Chondrocyte (in vitro differentiated cells): ENCODE results near the gene ADARB1. TPM values are rescaled to one million over a fixed set of nuclear protein-coding genes. Genes with fewer than 3 reads are reported as not detected.

Source experiments
- DNase-seq: peaks from one replicate; pipeline ENCODE4 v3.0.0; 2021; ENCODE audit warnings: mixed read lengths, low spot score
- H3K27ac Mint-ChIP-seq: one replicate; pipeline ENCODE4 v1.8.0; 2021; ENCODE audit warnings: mild to moderate bottlenecking, moderate library complexity, mixed read lengths; ENCODE audit not compliant: unreplicated experiment
- H3K27me3 Mint-ChIP-seq: 2 replicates; pipeline ENCODE4 v1.8.0; 2021; ENCODE audit warnings: low read depth, mixed read lengths
- H3K36me3 Mint-ChIP-seq: 2 replicates; pipeline ENCODE4 v1.8.0; 2021; ENCODE audit warnings: low read depth, mixed read lengths
- H3K4me1 Mint-ChIP-seq: 2 replicates; pipeline ENCODE4 v1.8.0; 2021; ENCODE audit warnings: low read depth, mild to moderate bottlenecking, mixed read lengths
- H3K4me3 Mint-ChIP-seq: one replicate; pipeline ENCODE4 v1.8.0; 2021; ENCODE audit warnings: mild to moderate bottlenecking, moderate library complexity, mixed read lengths; ENCODE audit not compliant: unreplicated experiment
- H3K9me3 Mint-ChIP-seq: 2 replicates; pipeline ENCODE4 v1.8.0; 2021; ENCODE audit warnings: low read depth, mixed read lengths
- CTCF ChIP-seq: fragments of 200-600 bp; sonication (generic); IDR thresholded peaks from 2 replicates; pipeline ENCODE4 v1.5.0; 2021; ENCODE audit warnings: antibody characterized with exemption, mild to moderate bottlenecking, moderate library complexity
- total RNA-seq: library from RNA; stranded (reverse); gene quantifications from 3 replicates; pipeline ENCODE4 v1.2.1, GENCODE V29; 2021

ADARB1 gene
- total RNA-seq, 1 donor from 2014 or later, result 92.8 TPM

GRCh38 chr21:45158491-45159423, 84.4 kb downstream of the ADARB1 start:
- no peak for TF ChIP-seq CTCF
- Mint-ChIP-seq H3K27ac (no peak overlapping the region), H3K36me3 (peaks cover 7% of the 10 kb centered on the region), H3K4me1 (peaks cover 25% of the 10 kb centered on the region), H3K27me3 (no peaks in the 10 kb centered on the region), H3K9me3 (no peaks in the 10 kb centered on the region), H3K4me3 (no peak overlapping the region)
- no peak for DNase-seq

- H3K36me3 Mint-ChIP-seq, result peaks cover 7% of the 10 kb centered on the region
- H3K27me3 Mint-ChIP-seq, result no peaks in the 10 kb centered on the region
- H3K27ac Mint-ChIP-seq, result no peak overlapping the region
- no peak for DNase-seq
- no peak for TF ChIP-seq CTCF
- no peak overlapping the region for H3K4me3 Mint-ChIP-seq
- H3K4me1 Mint-ChIP-seq, result peaks cover 18% of the 10 kb centered on the region
- no peaks in the 10 kb centered on the region for H3K9me3 Mint-ChIP-seq
Measured at GRCh38 chr21:45160198-45160597, 85.8 kb downstream of the ADARB1 start.

- no peak for TF ChIP-seq CTCF
- H3K36me3 Mint-ChIP-seq, result peaks cover 7% of the 10 kb centered on the region
- H3K4me3 Mint-ChIP-seq, result no peak overlapping the region
- H3K9me3 Mint-ChIP-seq, result no peaks in the 10 kb centered on the region
- no peaks in the 10 kb centered on the region for H3K27me3 Mint-ChIP-seq
- no peak overlapping the region for H3K27ac Mint-ChIP-seq
- peaks cover 15% of the 10 kb centered on the region for H3K4me1 Mint-ChIP-seq
- DNase-seq, result no peak
Measured at GRCh38 chr21:45161038-45161945, 86.9 kb downstream of the ADARB1 start.

- DNase-seq, result no peak
Measured at GRCh38 chr21:45162115-45162514, 87.7 kb downstream of the ADARB1 start.

More at GRCh38 chr21:45162115-45162514, 87.7 kb downstream of the ADARB1 start:
- Mint-ChIP-seq H3K4me3 (no peak overlapping the region), H3K4me1 (peaks cover 23% of the 10 kb centered on the region), H3K27ac (no peak overlapping the region), H3K36me3 (peaks cover 5% of the 10 kb centered on the region), H3K9me3 (no peaks in the 10 kb centered on the region), H3K27me3 (no peaks in the 10 kb centered on the region)
- no peak for TF ChIP-seq CTCF
